ENCODE data around the gene NLRC5.
A peak's percentile ranks its signal among the peaks of the same experiment; 100 is the strongest.
"Not testable (repeated sequence)": the region's sequence is repeated elsewhere in the genome, so short reads cannot be mapped to it uniquely, and the experiment has no call there.

The NLRC5 gene

DNA sequence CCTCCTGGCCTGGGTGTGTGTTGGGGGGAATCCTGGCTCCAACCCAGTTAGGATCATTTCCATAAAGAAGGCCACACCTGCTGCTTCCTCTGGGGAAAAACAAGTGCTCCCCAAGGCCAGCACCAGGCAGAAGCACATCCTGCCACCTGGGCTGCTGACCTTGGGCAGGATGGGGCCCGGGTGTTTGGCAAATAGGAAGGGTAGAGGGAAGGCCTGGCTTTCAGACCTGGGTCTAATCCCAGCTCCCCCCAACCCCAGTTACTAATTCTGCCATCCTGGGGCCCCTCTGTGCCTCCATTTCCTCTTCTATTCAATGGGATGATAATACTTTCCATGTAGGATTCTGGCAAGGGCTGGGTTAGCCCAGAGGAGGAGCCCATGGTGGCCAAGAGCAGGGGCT lies 3.0 kb upstream of the NLRC5 start:
- TF ChIP-seq, protein P1, sequence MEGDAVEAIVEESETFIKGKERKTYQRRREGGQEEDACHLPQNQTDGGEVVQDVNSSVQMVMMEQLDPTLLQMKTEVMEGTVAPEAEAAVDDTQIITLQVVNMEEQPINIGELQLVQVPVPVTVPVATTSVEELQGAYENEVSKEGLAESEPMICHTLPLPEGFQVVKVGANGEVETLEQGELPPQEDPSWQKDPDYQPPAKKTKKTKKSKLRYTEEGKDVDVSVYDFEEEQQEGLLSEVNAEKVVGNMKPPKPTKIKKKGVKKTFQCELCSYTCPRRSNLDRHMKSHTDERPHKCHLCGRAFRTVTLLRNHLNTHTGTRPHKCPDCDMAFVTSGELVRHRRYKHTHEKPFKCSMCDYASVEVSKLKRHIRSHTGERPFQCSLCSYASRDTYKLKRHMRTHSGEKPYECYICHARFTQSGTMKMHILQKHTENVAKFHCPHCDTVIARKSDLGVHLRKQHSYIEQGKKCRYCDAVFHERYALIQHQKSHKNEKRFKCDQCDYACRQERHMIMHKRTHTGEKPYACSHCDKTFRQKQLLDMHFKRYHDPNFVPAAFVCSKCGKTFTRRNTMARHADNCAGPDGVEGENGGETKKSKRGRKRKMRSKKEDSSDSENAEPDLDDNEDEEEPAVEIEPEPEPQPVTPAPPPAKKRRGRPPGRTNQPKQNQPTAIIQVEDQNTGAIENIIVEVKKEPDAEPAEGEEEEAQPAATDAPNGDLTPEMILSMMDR (IDR thresholded peaks at IDR 0.05; ENCODE audit: low read depth, low read length), result no peak
- no peak overlapping the region for H3K4me3 ChIP-seq (ENCODE audit: low read depth, low read length)
- no peak for DNase-seq (ENCODE audit: low read depth, low spot score)
- in situ Hi-C loops (cut with HindIII; ENCODE audit: low sequenced_read_pairs), result no loop called here

DNA sequence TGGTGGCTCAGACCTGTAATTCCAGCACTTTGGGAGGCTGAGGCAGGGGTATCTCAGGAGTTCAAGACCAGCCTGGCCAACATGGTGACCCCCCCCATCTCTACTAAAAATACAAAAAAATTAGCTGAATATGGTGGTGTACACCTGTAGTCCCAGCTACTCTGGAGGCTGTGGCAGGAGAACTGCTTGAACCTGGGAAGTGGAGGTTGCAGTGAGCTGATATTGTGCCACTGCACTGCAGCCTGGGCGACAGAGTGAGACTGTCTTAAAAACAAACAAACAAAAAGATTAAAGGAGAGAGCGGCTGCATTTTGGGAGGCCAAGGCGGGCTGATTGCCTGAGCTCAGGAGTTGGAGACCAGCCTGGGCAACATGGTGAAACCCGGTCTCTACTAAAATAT lies 2.4 kb upstream of the NLRC5 start:
- H3K4me3 ChIP-seq (ENCODE audit: low read depth, low read length); DNase-seq (ENCODE audit: low read depth, low spot score); in situ Hi-C loops (cut with HindIII; ENCODE audit: low sequenced_read_pairs): not testable (repeated sequence)

DNA sequence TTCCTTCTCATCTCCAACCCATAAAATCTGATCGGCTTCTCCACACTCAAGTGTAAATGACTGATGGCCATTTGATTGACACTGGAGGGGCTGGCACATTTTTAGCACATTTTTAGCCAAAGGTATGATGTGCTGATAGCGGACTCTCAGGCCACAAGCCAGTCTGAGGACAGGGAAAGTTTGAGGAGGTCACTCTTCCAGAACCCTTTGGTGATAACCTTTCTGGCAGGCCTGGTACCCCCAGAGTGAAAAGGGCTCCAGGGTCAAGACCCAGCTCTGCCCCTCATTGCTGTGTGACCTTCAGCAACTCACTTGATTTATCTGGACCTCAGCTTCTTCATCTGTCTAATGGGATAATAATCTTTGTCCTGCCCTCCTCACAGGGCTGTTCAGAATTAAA lies 1.7 kb upstream of the NLRC5 start:
- H3K4me3 ChIP-seq (ENCODE audit: low read depth, low read length), result no peak overlapping the region
- TF ChIP-seq, protein P1 (IDR thresholded peaks at IDR 0.05; ENCODE audit: low read depth, low read length), result no peak
- DNase-seq (ENCODE audit: low read depth, low spot score), result no peak
- in situ Hi-C loops (cut with HindIII; ENCODE audit: low sequenced_read_pairs), result no loop called here

DNA sequence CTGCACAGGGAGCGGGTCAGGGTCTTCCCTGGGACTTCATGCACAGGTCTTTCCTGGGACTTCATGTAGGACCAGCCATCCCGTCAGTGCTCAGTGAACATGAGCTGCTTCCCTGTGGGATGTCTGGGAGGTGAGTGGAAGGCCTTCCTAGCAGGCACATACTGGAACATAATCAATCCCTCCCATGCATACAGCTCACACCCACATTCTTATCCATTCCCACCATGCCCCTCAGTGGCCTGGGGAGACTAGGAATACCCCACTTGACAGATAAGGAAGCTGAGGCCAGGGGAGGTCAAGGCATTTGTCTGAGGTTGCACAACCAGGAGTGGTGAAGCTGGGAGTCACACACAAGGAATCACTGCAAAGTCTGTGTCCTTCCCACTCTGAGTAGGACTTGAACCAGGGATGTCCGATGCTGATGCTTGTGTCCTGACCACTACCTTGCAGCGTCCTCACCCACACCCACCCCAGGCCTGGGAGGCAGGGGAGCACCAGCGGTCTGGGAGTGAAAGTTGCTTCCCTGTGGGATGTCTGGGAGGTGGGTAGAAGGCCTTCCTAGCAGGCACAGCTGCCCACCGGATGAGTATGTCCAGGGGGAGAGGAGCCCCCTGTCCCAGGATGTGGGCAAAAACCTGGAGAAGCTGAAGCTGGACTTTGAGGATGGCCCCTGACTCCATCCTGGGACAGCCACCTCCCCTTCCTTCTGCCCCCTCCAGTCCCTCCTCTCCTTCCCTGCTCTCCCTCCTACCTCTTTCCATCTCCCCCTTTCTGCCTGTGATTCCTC lies 1.0 kb upstream of the NLRC5 start:
- in situ Hi-C loops (cut with HindIII; ENCODE audit: low sequenced_read_pairs), result no loop called here
- H3K4me3 ChIP-seq (ENCODE audit: low read depth, low read length), result peak overlapping the region; percentile 81
- TF ChIP-seq, protein P1 (IDR thresholded peaks at IDR 0.05; ENCODE audit: low read depth, low read length), result no peak

DNA sequence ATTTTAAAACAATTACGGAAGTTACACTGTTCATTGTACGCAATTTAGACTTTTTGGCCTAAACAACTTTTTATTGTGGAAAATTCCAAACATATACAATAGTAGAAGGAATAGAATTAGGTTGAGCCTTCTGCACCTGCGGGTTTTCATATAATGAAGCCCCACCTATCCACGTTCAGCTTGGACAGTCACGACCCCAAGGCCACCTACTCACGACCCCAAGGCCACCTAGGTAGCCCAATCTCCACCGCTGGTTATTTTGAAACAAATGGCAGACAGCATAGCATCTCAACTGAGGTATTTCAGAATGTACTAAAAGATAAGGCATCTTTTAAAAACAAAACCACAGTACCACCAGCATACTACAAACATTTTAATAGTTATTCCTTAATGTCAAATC lies 631 bp downstream of the NLRC5 start:
- TF ChIP-seq, protein P1 (IDR thresholded peaks at IDR 0.05; ENCODE audit: low read depth, low read length), result no peak
- no peak for DNase-seq (ENCODE audit: low read depth, low spot score)

More for the DNA sequence above, 1.0 kb upstream of the NLRC5 start:
- no peak for DNase-seq (ENCODE audit: low read depth, low spot score)

DNA sequence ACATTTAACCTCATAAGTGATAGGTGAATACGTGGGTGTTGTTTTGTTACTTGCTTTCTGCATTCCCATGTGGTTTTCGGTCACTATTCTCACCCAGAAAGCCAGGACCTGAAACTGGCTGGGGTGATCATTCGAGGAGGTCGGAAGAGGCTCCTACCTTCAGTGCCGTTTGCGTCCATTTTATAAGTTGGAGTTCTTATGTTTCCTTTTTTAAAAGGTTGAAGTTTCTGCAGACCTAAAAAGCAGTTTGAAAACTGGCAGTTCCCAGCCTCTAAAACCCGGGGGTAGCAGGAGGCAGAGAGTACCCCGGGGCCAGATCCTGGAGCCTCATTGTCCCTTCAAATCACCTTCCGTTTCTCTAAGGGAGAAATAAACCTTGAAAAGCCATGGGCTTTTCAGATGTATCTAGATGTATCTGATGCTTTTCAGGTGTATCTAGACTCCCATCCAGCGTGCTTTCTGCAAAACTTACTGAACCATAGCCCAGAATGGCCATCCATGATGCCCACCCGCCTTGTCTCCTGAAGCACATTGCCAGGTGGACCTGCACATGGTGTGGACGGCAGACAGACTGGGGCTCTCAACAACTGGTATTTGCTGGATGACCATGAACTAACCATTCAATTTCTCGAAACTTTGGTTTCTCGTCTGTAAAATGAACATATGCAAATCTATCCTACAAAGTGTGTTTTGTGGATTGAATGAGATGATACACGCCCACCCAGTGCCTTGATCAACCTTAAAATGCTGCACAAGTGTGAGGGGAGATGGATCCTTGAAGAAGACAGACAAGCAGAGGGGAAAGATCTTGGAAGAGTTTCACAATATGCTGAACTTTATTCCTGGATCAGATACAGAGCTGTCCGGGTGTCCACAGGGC lies 1.3 kb downstream of the NLRC5 start:
- no peak for DNase-seq (ENCODE audit: low read depth, low spot score)
- TF ChIP-seq, protein P1 (IDR thresholded peaks at IDR 0.05; ENCODE audit: low read depth, low read length), result no peak
- in situ Hi-C loops (cut with HindIII; ENCODE audit: low sequenced_read_pairs), result no loop called here
- peak overlapping the region; percentile 81 for H3K4me3 ChIP-seq (ENCODE audit: low read depth, low read length)

More for the DNA sequence above, 631 bp downstream of the NLRC5 start:
- peak overlapping the region; percentile 81 for H3K4me3 ChIP-seq (ENCODE audit: low read depth, low read length)
- in situ Hi-C loops (cut with HindIII; ENCODE audit: low sequenced_read_pairs), result no loop called here

DNA sequence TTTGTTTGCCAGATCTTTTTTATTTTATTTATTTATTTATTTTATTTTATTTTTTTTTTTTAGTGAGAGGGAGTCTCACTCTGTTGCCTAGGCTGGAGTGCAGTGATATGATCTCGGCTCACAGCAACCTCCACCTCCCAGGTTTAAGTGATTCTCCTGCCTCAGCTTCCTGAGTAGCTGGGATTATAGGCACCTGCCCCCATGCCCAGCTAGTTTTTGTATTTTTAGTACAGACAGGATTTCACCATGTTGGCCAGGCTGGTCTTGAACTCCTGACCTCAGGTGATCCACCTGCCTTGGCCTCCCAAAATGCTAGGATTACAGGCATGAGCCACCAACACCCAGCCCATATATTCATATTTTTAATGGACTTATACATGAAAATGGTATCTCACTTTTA lies 3.1 kb downstream of the NLRC5 start:
- in situ Hi-C loops (cut with HindIII; ENCODE audit: low sequenced_read_pairs); DNase-seq (ENCODE audit: low read depth, low spot score); H3K4me3 ChIP-seq (ENCODE audit: low read depth, low read length): not testable (repeated sequence)
